NCI-H2196 (cell line): ENCODE data around the gene CDT1.

Source experiments
- DNase-seq: peaks from one replicate; lab custom pipeline; 2025; ENCODE audit not compliant: unreplicated experiment; lab: John Stamatoyannopoulos, UW

Gene CDT1

GRCh38 chr16:88804173-88804551 lies 573 bp downstream of the CDT1 start:
- DNase-seq = no peak

- DNase-seq = peak; percentile 24
Measured at GRCh38 chr16:88804552-88805339, 1.2 kb downstream of the CDT1 start.

- DNase-seq = no peak
Measured at GRCh38 chr16:88805340-88805715, 1.7 kb downstream of the CDT1 start.

GRCh38 chr16:88805887-88806393 lies 2.4 kb downstream of the CDT1 start:
- no peak for DNase-seq

- DNase-seq = no peak
Measured at GRCh38 chr16:88806491-88807111, 3.0 kb downstream of the CDT1 start.

GRCh38 chr16:88807142-88807625 lies 3.6 kb downstream of the CDT1 start:
- no peak for DNase-seq

- DNase-seq = no peak
Measured at GRCh38 chr16:88807626-88808453, 4.3 kb downstream of the CDT1 start.

- peak; percentile 8 for DNase-seq
Measured at GRCh38 chr16:88809068-88809675, 5.6 kb downstream of the CDT1 start.

GRCh38 chr16:88809676-88810165 lies 6.1 kb downstream of the CDT1 start:
- no peak for DNase-seq

GRCh38 chr16:88810166-88810911 lies 6.8 kb downstream of the CDT1 start:
- DNase-seq = no peak

- DNase-seq = peak; percentile 60
Measured at GRCh38 chr16:88810912-88811768, 7.6 kb downstream of the CDT1 start.

GRCh38 chr16:88811769-88812512 lies 8.4 kb downstream of the CDT1 start, which contains the start of gene APRT:
APRT (minus strand) TSS chr16:88811928; CDS start chr16:88811899, 29 bp downstream.
- peak; percentile 78 for DNase-seq

- peak; percentile 12 for DNase-seq
Measured at GRCh38 chr16:88812513-88813268, 9.1 kb downstream of the CDT1 start.

GRCh38 chr16:88813269-88814143 lies 9.9 kb downstream of the CDT1 start:
- no peak for DNase-seq

GRCh38 chr16:88814144-88814502 lies 10.5 kb downstream of the CDT1 start:
- no peak for DNase-seq

- DNase-seq = no peak
Measured at GRCh38 chr16:88815227-88815626, 11.6 kb downstream of the CDT1 start.
